Measurements from ENCODE around the gene TRAF5. TPM values are rescaled to one million over a fixed set of nuclear protein-coding genes. Genes with fewer than 3 reads are reported as not detected.

TRAF5 gene
- total and polyA plus RNA-seq, 2 of the 4 experiments (the other 2 are of a cell fraction) = 10.0 to 14.7 TPM

DNA sequence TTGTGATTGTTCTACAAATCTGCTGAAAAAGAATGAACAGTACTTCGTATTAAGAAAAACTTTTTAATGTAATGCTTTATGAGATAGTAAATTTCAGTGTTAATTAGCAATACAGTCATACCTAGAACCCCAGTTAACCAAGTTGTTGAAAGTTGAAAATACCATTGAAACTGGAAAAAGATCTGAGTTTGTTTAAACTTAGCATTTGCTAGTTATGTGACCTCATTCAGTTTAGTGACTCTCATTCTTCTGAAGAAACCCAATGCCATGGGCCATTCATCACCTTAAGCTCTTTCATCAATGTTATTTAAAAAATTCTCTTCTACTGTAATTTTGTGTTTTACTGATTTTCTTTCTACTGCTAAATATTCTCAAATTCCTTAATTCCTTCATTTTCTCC, 47.3 kb upstream of the TRAF5 start:
- no peak overlapping the region for H4K5ac ChIP-seq (ENCODE audit: low read depth, low read length)
- no peaks in the 10 kb centered on the region for H3K9me1 ChIP-seq (ENCODE audit: insufficient read depth, low read length)
- no TSS peak for BruUV-seq (replicated peaks)
- H2BK5ac ChIP-seq (ENCODE audit: low read depth, low read length, poor library complexity, severe bottlenecking) = no peak overlapping the region
- no peak overlapping the region for H3K18ac ChIP-seq (ENCODE audit: low read depth, low read length)
- H3K56ac ChIP-seq (ENCODE audit: extremely low read depth, insufficient read depth, low read length) = no peak overlapping the region
- no peak overlapping the region for H4K8ac ChIP-seq (ENCODE audit: low read depth in 2 of 2, low read length in 2 of 2)
- H3K27me3 ChIP-seq (ENCODE audit: control insufficient read depth, insufficient read depth, low read length) = no peaks in the 10 kb centered on the region
- ATAC-seq (ENCODE audit: low read depth) = no peak
- ChIA-PET POLR2A (ENCODE audit: unreplicated experiment) (no interaction called here), CTCF (no interaction called here)
- no peak overlapping the region for H3K9ac ChIP-seq (ENCODE audit: low read depth, low read length)
- H3K14ac ChIP-seq (replicated peaks; ENCODE audit: low read depth, low read length) = no peak overlapping the region
- H4K20me1 ChIP-seq (ENCODE audit: insufficient read depth, low read length) = no peaks in the 10 kb centered on the region; the same call in 1 of the 2 replicates
- no peak overlapping the region for H3K4ac ChIP-seq (ENCODE audit: low read depth, low read length)
- peaks cover 4 to 8% of the 10 kb centered on the region in 2 experiments; a peak in 2 of 4 replicates for H3K79me1 ChIP-seq (ENCODE audit: low read depth in 1 of 2, low read length in 2 of 2)
- in situ Hi-C loops (cut with MboI; ENCODE audit: low sequenced_read_pairs) (no loop called here), intact Hi-C loops (cut with micrococcal nuclease) (no loop called here), dilution Hi-C loops (cut with HindIII; ENCODE audit: low sequenced_read_pairs, unreplicated experiment) (no loop called here)
- H3K4me1 ChIP-seq (ENCODE audit: control insufficient read depth, insufficient read depth, low read length) = peaks cover 2% of the 10 kb centered on the region; the same call in 1 of the 2 replicates
- peaks cover 5% of the 10 kb centered on the region for H3K36me3 ChIP-seq (ENCODE audit: control insufficient read depth, insufficient read depth, low read length)
- no CpG with 5 or more reads among the region's 1 CpG for WGBS, 2 experiments (ENCODE audit: extremely low coverage in 2 of 2, insufficient read length in 1 of 2)
- no peak overlapping the region for H3K4me3 ChIP-seq (ENCODE audit: insufficient read depth, low read depth, low read length)
- no peak overlapping the region for H3K27ac ChIP-seq (ENCODE audit: insufficient read depth, low read length)
- no peak overlapping the region for H2AFZ ChIP-seq (replicated peaks; ENCODE audit: low read length, poor library complexity)
- no peak overlapping the region for H2BK20ac ChIP-seq (ENCODE audit: low read depth, low read length)
- no peak for DNase-seq
- no peak overlapping the region for H2AK5ac ChIP-seq (ENCODE audit: low read depth, low read length)
- H3K9me3 ChIP-seq (ENCODE audit: control insufficient read depth, insufficient read depth, low read length) = no peaks in the 10 kb centered on the region
- H2BK15ac ChIP-seq (ENCODE audit: low read depth, low read length) = no peak overlapping the region
- H2BK120ac ChIP-seq (ENCODE audit: low read depth, low read length) = no peak overlapping the region
- no peak overlapping the region for H2AK9ac ChIP-seq (replicated peaks; ENCODE audit: low read depth, low read length, poor library complexity)
- no peak for TF ChIP-seq CHD1 (IDR thresholded peaks at IDR 0.05; ENCODE audit: low read depth, low read length)
- no peak for TF ChIP-seq CEBPB (IDR thresholded peaks at IDR 0.05; ENCODE audit: low read depth, low read length)
- no peak for TF ChIP-seq RAD21 (IDR thresholded peaks at IDR 0.05; ENCODE audit: low read length)
- no peak for TF ChIP-seq FOS (IDR thresholded peaks at IDR 0.05; ENCODE audit: low read depth, low read length)
- no peak for TF ChIP-seq RCOR1 (IDR thresholded peaks at IDR 0.05; ENCODE audit: insufficient replicate concordance, low read length)
- no peak for TF ChIP-seq POLR2A (IDR thresholded peaks at IDR 0.05; ENCODE audit: low read depth, low read length)
- no peak for TF ChIP-seq USF2 (IDR thresholded peaks at IDR 0.05; ENCODE audit: low read depth, low read length)
- no peak for TF ChIP-seq MXI1 (IDR thresholded peaks at IDR 0.05; ENCODE audit: borderline replicate concordance, low read depth, low read length)
- no peak for TF ChIP-seq NFE2L2 (IDR thresholded peaks at IDR 0.05; ENCODE audit: low read depth, low read length)
- TF ChIP-seq BHLHE40 (IDR thresholded peaks at IDR 0.05; ENCODE audit: low read depth, low read length) = no peak
- TF ChIP-seq MAZ (IDR thresholded peaks at IDR 0.05; ENCODE audit: borderline replicate concordance, low read depth, low read length) = no peak
- TF ChIP-seq RFX5 (IDR thresholded peaks at IDR 0.05; ENCODE audit: low read depth, low read length) = no peak
- no peak for TF ChIP-seq SMC3 (IDR thresholded peaks at IDR 0.05; ENCODE audit: low read depth, low read length)
- no peak for TF ChIP-seq MAFK (IDR thresholded peaks at IDR 0.05; ENCODE audit: low read depth, low read length)
- TF ChIP-seq, protein P1, sequence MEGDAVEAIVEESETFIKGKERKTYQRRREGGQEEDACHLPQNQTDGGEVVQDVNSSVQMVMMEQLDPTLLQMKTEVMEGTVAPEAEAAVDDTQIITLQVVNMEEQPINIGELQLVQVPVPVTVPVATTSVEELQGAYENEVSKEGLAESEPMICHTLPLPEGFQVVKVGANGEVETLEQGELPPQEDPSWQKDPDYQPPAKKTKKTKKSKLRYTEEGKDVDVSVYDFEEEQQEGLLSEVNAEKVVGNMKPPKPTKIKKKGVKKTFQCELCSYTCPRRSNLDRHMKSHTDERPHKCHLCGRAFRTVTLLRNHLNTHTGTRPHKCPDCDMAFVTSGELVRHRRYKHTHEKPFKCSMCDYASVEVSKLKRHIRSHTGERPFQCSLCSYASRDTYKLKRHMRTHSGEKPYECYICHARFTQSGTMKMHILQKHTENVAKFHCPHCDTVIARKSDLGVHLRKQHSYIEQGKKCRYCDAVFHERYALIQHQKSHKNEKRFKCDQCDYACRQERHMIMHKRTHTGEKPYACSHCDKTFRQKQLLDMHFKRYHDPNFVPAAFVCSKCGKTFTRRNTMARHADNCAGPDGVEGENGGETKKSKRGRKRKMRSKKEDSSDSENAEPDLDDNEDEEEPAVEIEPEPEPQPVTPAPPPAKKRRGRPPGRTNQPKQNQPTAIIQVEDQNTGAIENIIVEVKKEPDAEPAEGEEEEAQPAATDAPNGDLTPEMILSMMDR (conservative IDR thresholded peaks at IDR 0.05; ENCODE audit: low read depth, low read length) = no peak
- TF ChIP-seq, protein P2, sequence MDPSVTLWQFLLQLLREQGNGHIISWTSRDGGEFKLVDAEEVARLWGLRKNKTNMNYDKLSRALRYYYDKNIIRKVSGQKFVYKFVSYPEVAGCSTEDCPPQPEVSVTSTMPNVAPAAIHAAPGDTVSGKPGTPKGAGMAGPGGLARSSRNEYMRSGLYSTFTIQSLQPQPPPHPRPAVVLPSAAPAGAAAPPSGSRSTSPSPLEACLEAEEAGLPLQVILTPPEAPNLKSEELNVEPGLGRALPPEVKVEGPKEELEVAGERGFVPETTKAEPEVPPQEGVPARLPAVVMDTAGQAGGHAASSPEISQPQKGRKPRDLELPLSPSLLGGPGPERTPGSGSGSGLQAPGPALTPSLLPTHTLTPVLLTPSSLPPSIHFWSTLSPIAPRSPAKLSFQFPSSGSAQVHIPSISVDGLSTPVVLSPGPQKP (IDR thresholded peaks at IDR 0.05; ENCODE audit: borderline replicate concordance, low read depth, low read length) = no peak
- no peak overlapping the region for H3K23ac ChIP-seq (ENCODE audit: low read depth, low read length)
- no peak overlapping the region for H4K91ac ChIP-seq (ENCODE audit: insufficient read depth, low read depth, low read length)
- H3K4me2 ChIP-seq (ENCODE audit: low read depth, low read length) = no peak overlapping the region
